Fibroblast of upper back skin (primary cell): ENCODE data around the gene MTIF2.
"Not testable (repeated sequence)": the region's sequence is repeated elsewhere in the genome, so short reads cannot be mapped to it uniquely, and the experiment has no call there.

Experiments used
- DNase-seq: peaks from one replicate; pipeline ENCODE4 v3.0.0-alpha.2; 2013

MTIF2 gene

GRCh38 chr2:55268907-55269644 is at the start of gene MTIF2:
Gene MTIF2, minus strand, starts transcription at chr2:55269231. Its CDS starts 5,373 bp downstream, at chr2:55263858.
- peak; percentile 93 for DNase-seq

GRCh38 chr2:55314985-55315384 is 46.0 kb upstream of the MTIF2 start:
- no peak for DNase-seq

GRCh38 chr2:55311444-55311870 is 42.4 kb upstream of the MTIF2 start:
- peak; percentile 42 for DNase-seq

GRCh38 chr2:55309446-55309845 is 40.4 kb upstream of the MTIF2 start:
- peak; percentile 63 for DNase-seq

GRCh38 chr2:55302241-55302640 is 33.2 kb upstream of the MTIF2 start:
- no peak for DNase-seq

GRCh38 chr2:55301277-55301676 is 32.2 kb upstream of the MTIF2 start:
- DNase-seq = no peak

- no peak for DNase-seq
These were observed 27.4 kb upstream of the MTIF2 start for GRCh38 chr2:55296393-55296792.

GRCh38 chr2:55283083-55283482 is 14.1 kb upstream of the MTIF2 start:
- DNase-seq = no peak

GRCh38 chr2:55282110-55282917 is 13.3 kb upstream of the MTIF2 start:
- DNase-seq = peak; percentile 82

GRCh38 chr2:55280851-55281546 is 12.0 kb upstream of the MTIF2 start:
- not testable (repeated sequence) for DNase-seq

- DNase-seq = not testable (repeated sequence)
These were observed 10.9 kb upstream of the MTIF2 start for GRCh38 chr2:55279859-55280424.

GRCh38 chr2:55279214-55279835 is 10.3 kb upstream of the MTIF2 start:
- DNase-seq = not testable (repeated sequence)

GRCh38 chr2:55277310-55277709 is 8.3 kb upstream of the MTIF2 start:
- DNase-seq = no peak

GRCh38 chr2:55274346-55274745 is 5.3 kb upstream of the MTIF2 start:
- DNase-seq = not testable (repeated sequence)

GRCh38 chr2:55269645-55269990 is 587 bp upstream of the MTIF2 start:
- no peak for DNase-seq

- no peak for DNase-seq
These were observed 634 bp downstream of the MTIF2 start for GRCh38 chr2:55268288-55268906.

GRCh38 chr2:55259586-55259985 is 9.4 kb downstream of the MTIF2 start:
- not testable (repeated sequence) for DNase-seq

- no peak for DNase-seq
These were observed 16.2 kb downstream of the MTIF2 start for GRCh38 chr2:55252832-55253231.

- DNase-seq = no peak
These were observed 22.0 kb downstream of the MTIF2 start for GRCh38 chr2:55247025-55247424.

- DNase-seq = no peak
These were observed 23.6 kb downstream of the MTIF2 start for GRCh38 chr2:55245411-55245810.

- no peak for DNase-seq
These were observed 26.4 kb downstream of the MTIF2 start for GRCh38 chr2:55242617-55243016.

GRCh38 chr2:55241582-55241981 is 27.4 kb downstream of the MTIF2 start:
- DNase-seq = not testable (repeated sequence)
